GM19463 (cell line): ENCODE measurements around the gene F9.

ENCODE experiments used
- ATAC-seq: cut with Tn5 transposase; IDR thresholded peaks from one replicate; pipeline ENCODE4 v1.9.1; 2021; ENCODE audit warnings: mild to moderate bottlenecking, moderate library complexity; ENCODE audit not compliant: unreplicated experiment

The F9 gene

DNA sequence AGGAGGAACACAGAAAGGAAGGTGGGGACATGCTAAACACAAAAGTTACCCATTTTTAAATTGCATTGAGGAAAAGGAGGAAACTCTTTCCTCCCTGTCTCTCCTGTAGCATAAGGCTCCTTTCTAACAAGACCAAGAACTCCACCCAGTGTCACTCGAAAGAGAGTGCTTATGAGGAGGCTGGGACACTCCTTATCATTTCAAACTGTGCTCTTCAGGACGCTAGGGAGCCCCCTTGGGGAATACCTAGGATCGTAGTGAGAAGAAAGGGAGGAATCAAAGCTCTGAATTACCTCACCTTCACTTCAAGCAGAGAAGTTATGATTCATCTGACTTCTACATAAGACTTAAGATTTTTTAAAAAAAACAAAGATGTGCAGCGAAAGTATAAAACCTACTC lies 65.5 kb downstream of the F9 start:
- no peak for ATAC-seq

- no peak for ATAC-seq
These were observed 69.6 kb downstream of the F9 start for GRCh38 chrX:139600105-139600504.
